Measurements from ENCODE around the gene ANKS4B. TPM values are rescaled to one million over a fixed set of nuclear protein-coding genes. Genes with fewer than 3 reads are reported as not detected.
"Not testable (repeated sequence)": the region's sequence is repeated elsewhere in the genome, so short reads cannot be mapped to it uniquely, and the experiment has no call there.

The ANKS4B gene
- total and polyA plus RNA-seq, 5 experiments from 2014 or later = not detected

DNA sequence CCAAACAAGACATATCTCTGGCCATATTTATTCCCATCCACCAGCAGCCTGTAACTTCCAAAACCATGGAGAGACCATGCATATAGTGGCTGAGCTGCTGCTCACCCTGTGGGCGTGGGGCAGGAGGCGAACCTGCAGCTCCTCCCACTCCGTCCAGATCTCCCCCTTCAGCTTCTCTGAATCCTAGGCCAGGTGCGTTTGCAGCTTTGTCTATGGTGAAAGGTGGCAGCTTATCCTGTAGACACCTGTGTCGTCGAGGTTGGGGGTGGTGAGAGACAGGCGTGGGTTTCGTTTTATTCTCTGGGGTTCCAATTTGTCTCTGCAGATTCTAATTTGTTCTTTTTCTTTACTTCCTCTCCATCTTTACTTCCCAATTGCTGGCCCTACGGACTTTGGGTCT, 9.7 kb upstream of the ANKS4B start:
- H3K27ac Mint-ChIP-seq = no peak overlapping the region
- H3K36me3 Mint-ChIP-seq = no peaks in the 10 kb centered on the region
- H3K4me3 Mint-ChIP-seq = no peak overlapping the region
- ATAC-seq (no peak), DNase-seq (no peak)
- POLR2A ChIA-PET = no interaction called here
- peaks cover 0 to 2% (median 0%) of the 10 kb centered on the region in 9 donors for H3K9me3 Mint-ChIP-seq
- H3K27me3 Mint-ChIP-seq = peaks cover 16 to 62% (median 36%) of the 10 kb centered on the region in 5 donors
- no peaks in the 10 kb centered on the region for H3K4me1 Mint-ChIP-seq

DNA sequence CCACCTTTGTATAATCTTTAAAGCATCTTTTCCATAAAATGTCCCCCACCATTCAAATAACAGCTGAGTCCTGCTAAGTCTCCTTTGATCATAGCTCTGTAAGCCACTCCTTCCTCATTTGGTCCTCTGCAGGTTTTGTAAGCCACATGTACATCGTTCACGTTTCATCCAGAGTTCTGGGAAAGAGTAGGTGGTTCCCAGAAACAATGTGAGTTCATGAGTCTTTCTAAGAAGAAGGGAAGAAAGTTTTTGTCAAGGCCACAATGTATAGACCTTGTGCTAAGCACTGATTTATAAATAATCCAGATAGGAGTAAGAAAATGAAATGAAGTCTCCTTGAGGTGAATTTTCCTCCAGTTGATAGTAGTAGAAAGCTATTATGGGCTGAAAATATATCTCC, 8.7 kb upstream of the ANKS4B start:
- no peak for ATAC-seq
- Mint-ChIP-seq H3K4me3 (no peak overlapping the region), H3K36me3 (no peaks in the 10 kb centered on the region), H3K4me1 (no peaks in the 10 kb centered on the region), H3K27ac (no peak overlapping the region), H3K27me3 (peaks cover 16 to 72% (median 40%) of the 10 kb centered on the region in 5 donors), H3K9me3 (peaks cover 0 to 2% (median 0%) of the 10 kb centered on the region in 9 donors)
- no peak for DNase-seq
- POLR2A ChIA-PET = no interaction called here

DNA sequence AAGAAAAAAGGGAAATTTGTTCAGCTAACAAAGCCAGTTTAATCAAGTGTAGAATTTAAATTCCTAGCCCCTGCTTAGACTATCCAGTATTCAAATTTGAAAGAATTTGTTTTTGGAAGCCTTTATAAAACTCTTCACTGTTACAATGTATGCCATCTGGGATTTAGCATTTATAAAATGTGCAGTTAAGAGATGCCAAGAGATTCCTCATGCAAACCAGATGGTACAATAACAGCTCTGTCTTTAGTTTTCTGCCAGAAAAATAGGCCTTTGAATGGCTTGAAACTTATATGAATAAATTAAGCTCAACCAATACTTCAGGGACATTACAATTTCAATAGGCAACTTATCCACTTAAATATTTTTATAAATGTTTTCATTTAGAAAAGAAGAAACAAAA, 6.8 kb upstream of the ANKS4B start:
- H3K4me1 Mint-ChIP-seq = no peaks in the 10 kb centered on the region
- no peak for ATAC-seq
- no peak overlapping the region for H3K27ac Mint-ChIP-seq
- POLR2A ChIA-PET = no interaction called here
- peaks cover 0 to 2% (median 0%) of the 10 kb centered on the region in 9 donors for H3K9me3 Mint-ChIP-seq
- H3K27me3 Mint-ChIP-seq = peaks cover 10 to 72% (median 32%) of the 10 kb centered on the region in 5 donors
- DNase-seq = no peak
- no peaks in the 10 kb centered on the region for H3K36me3 Mint-ChIP-seq
- no peak overlapping the region for H3K4me3 Mint-ChIP-seq

DNA sequence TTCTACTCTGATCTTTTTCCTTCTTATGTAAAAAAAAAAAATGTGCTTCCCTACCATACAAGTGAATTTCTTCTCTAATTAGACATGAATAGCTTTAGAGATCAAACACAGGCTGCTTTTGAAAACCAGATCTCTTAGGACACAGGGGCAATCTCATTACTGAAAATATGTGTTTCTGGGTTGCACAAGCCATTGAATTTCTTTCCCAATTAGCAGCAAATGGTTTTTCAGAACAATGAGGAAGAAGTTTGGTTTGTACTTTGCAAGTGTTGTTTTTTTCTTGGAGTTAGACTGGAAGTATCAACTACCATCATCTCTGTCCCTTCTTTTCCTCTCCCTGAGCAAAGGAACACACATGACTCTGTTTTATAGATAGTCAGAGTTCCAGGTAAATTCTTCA, 5.6 kb upstream of the ANKS4B start:
- Mint-ChIP-seq H3K36me3 (no peaks in the 10 kb centered on the region), H3K27ac (no peak overlapping the region), H3K9me3 (peaks cover 0 to 2% (median 0%) of the 10 kb centered on the region in 9 donors), H3K4me1 (no peaks in the 10 kb centered on the region), H3K27me3 (peaks cover 11 to 76% (median 27%) of the 10 kb centered on the region in 5 donors), H3K4me3 (no peak overlapping the region)
- no peak for DNase-seq
- ATAC-seq = no peak
- POLR2A ChIA-PET = no interaction called here

DNA sequence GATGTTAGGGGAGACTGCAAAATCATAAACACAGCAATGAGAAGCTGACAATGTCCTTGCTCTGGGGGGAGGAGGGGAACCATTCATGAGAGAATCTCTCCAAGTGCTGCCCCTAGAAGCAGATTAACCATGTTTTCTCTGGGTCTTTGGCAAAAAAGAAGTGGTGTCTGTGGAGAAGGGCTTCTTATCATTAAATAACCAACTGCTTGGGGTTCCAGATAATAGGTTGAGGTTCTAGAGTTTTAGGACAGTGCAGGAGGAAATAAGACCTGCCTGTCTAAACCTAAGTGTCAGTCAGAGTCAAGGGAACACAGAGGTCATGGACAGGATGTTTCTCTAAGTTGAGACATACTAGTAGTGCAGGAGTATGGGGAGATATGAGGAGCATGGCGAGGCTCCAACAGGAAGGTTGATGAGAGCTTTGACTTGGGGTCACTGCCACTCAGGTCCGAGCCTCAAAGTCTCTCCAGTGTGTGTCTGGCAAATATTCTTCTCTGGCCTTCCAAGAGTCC, 5.1 kb upstream of the ANKS4B start:
- Mint-ChIP-seq H3K27ac (no peak overlapping the region), H3K9me3 (peaks cover 0 to 2% (median 0%) of the 10 kb centered on the region in 9 donors), H3K4me3 (no peak overlapping the region), H3K36me3 (no peaks in the 10 kb centered on the region), H3K27me3 (peaks cover 15 to 76% (median 24%) of the 10 kb centered on the region in 5 donors), H3K4me1 (no peaks in the 10 kb centered on the region)
- POLR2A ChIA-PET = no interaction called here
- no peak for DNase-seq
- ATAC-seq = no peak

DNA sequence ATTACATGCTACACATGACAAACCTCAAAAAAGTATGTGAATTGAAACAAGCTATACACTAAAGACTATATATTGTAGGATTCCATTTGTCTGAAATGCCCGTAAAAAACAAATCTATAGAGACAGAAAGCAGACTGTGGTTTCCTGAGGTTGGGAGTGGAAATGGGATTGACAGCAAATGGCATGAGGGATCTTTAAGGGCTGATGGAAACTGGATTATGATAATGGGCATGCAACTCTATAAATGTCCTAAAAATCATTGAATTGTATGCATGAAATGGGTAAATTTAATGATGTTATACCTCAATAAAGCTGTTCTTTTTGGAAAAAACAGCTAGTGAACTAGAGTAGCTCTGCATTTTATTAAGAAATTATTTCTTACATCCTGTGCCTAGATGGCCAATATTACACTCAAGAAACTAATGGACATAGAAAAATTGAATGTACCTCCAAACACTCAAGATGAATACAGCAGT, 416 bp upstream of the ANKS4B start:
- DNase-seq (no peak), ATAC-seq (no peak)
- Mint-ChIP-seq H3K9me3 (no peaks in the 10 kb centered on the region), H3K27ac (no peak overlapping the region), H3K4me1 (no peaks in the 10 kb centered on the region), H3K36me3 (no peaks in the 10 kb centered on the region), H3K27me3 (peaks cover 13 to 71% (median 18%) of the 10 kb centered on the region in 5 donors), H3K4me3 (no peak overlapping the region)
- POLR2A ChIA-PET = no interaction called here

DNA sequence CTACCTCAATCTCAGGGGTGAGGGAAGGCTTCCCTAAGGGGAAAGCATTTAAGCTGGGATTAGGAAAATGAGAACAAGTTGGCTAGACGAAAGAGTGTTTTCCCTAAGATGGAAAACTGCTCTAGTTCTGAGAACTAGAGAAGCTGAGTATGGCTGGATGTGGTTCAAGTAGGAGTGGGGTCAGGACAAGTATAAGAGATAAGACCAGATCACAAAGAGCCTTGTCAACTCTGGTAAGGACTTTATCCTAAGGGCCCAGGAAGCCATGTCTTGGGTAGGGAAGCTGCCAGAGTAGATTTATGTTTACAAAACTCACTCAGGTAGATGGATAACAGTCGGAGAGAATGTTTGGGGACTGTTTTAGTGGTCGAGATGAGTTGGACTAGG, 1.7 kb downstream of the ANKS4B start:
- H3K27me3 Mint-ChIP-seq = peaks cover 9 to 50% (median 19%) of the 10 kb centered on the region in 5 donors
- no peaks in the 10 kb centered on the region for H3K4me1 Mint-ChIP-seq
- H3K36me3 Mint-ChIP-seq = no peaks in the 10 kb centered on the region
- H3K9me3 Mint-ChIP-seq = no peaks in the 10 kb centered on the region
- ATAC-seq = no peak
- no peak for DNase-seq
- POLR2A ChIA-PET = no interaction called here
- no peak overlapping the region for H3K4me3 Mint-ChIP-seq
- no peak overlapping the region for H3K27ac Mint-ChIP-seq

DNA sequence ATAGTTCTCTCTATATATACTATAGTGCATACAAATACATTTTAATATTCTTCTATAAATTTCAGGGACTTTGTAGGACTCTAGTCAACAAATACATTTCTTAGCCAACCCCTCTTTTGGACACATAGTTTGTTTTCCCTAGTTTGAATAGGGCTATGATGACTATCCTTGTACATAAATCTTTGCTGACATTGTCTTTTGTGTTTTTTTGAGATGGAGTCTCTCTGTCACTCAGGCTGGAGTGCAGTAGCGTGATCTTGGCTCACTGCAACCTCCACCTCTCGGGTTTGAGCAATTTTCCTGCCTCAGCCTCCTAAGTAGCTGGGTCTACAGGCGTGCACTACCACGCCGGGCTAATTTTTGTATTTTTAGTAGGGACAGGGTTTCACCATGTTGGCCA, 3.3 kb downstream of the ANKS4B start:
- DNase-seq (no peak), ATAC-seq (no peak)
- Mint-ChIP-seq H3K27ac (no peak overlapping the region), H3K4me1 (no peaks in the 10 kb centered on the region), H3K4me3 (no peak overlapping the region), H3K36me3 (no peaks in the 10 kb centered on the region), H3K27me3 (peaks cover 7 to 34% (median 19%) of the 10 kb centered on the region in 5 donors), H3K9me3 (no peaks in the 10 kb centered on the region)
- POLR2A ChIA-PET = no interaction called here

DNA sequence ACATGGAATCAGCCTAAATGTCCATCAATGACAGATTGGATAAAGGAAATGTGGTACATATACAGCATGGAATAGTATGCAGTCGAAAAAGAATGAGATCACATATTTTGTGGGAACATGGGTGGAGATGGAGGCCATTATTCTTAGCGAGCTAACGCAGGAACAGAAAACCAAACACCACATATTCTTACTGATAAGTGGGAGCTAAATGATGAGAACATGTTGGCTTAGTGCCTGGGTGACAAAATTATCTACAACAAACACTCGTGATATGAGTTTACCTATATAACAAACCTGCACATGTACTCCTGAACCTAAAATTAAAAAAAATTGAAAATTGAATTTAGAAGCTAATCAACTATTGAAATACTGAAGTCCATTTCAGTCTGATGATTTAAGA, 6.1 kb downstream of the ANKS4B start:
- Mint-ChIP-seq H3K4me1 (no peaks in the 10 kb centered on the region), H3K36me3 (no peaks in the 10 kb centered on the region), H3K27me3 (peaks cover 7 to 19% (median 13%) of the 10 kb centered on the region in 5 donors), H3K9me3 (no peaks in the 10 kb centered on the region), H3K27ac (no peak overlapping the region), H3K4me3 (no peak overlapping the region)
- POLR2A ChIA-PET = no interaction called here
- DNase-seq (no peak), ATAC-seq (no peak)

DNA sequence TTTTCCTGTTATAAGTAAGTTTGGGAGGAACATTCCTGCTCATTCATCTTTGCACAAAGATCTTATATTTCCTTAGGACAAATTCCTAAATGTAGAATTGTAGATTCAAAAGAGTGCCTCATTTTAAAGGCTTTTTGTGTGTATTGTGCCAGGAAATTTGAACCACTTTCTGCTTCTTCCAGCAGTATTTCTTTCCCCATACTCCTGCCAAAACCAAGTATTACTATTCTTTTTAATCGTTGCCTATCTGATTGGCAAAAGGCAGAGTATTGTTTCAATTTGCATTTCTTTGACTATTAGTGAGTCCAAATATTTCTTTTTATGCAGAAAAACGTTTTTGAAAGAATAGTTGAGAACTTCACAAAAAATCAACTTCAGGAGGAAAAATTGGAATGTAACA, 9.3 kb downstream of the ANKS4B start:
- ATAC-seq = no peak
- Mint-ChIP-seq H3K36me3 (no peaks in the 10 kb centered on the region), H3K9me3 (no peaks in the 10 kb centered on the region), H3K4me3 (no peak overlapping the region), H3K27me3 (peaks cover 4 to 14% (median 12%) of the 10 kb centered on the region in 5 donors), H3K27ac (no peak overlapping the region), H3K4me1 (no peaks in the 10 kb centered on the region)
- POLR2A ChIA-PET = no interaction called here
- no peak for DNase-seq

DNA sequence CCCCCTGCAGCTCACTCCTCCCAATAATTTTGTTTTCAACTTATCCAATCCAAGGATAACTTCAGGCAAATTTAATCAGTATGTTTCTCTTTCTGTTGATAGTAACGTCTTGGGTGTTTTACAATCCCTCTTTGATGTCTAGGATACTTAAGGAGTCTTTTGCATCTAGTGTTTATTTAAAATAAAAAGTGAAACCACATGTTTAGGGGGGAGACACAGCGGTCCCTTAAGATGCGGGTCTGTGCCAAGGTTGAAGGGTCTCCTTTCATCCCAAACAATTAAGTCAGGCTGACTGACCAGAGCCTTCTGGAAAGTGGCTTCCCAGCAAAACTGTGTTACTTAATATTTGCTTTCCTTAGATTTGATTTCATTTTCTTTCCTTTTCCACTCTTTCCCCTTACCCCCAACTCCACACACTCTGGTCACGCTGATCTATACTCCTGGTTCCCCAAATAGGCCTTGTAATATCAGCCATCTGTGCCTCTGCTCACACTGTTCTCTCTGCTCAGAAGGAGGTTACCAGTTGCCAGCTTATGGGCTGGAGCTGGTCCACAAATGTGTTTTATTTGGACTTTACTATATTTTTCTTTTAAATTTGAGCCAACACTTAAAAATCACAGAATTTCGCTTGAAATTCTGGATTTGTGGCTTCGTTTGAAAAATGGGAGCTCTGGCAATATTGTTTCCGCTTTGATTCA, 11.2 kb downstream of the ANKS4B start:
- no peak overlapping the region for H3K4me3 Mint-ChIP-seq
- no peak overlapping the region for H3K27ac Mint-ChIP-seq
- H3K9me3 Mint-ChIP-seq = no peaks in the 10 kb centered on the region
- ATAC-seq = no peak
- H3K4me1 Mint-ChIP-seq = no peaks in the 10 kb centered on the region
- POLR2A ChIA-PET = no interaction called here
- H3K36me3 Mint-ChIP-seq = no peaks in the 10 kb centered on the region
- peaks cover 9 to 23% (median 13%) of the 10 kb centered on the region in 5 donors for H3K27me3 Mint-ChIP-seq
- no peak for DNase-seq

DNA sequence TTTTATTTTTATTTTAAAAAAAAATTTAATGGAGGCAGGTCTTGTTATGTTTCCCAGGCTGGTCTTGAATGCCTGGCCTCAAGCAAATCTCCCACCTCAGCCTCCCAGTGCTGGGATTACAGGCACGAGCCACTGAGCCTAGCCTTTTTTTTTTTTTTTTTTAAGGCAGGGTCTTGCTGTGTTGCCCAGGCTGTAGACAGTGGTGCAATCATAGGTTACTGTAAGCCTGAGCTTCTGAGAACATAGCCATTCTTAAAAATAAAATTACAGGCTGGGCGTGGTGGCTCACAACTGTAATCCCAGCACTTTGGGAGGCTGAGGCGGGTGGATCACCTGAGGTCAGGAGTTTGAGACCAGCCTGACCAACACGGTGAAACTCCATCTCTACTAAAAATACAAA, 14.7 kb downstream of the ANKS4B start:
- peaks cover 10 to 28% (median 24%) of the 10 kb centered on the region in 5 donors for H3K27me3 Mint-ChIP-seq
- H3K4me3 Mint-ChIP-seq, H3K27ac Mint-ChIP-seq, H3K36me3 Mint-ChIP-seq, H3K9me3 Mint-ChIP-seq, ATAC-seq, H3K4me1 Mint-ChIP-seq, POLR2A ChIA-PET, DNase-seq: not testable (repeated sequence)

DNA sequence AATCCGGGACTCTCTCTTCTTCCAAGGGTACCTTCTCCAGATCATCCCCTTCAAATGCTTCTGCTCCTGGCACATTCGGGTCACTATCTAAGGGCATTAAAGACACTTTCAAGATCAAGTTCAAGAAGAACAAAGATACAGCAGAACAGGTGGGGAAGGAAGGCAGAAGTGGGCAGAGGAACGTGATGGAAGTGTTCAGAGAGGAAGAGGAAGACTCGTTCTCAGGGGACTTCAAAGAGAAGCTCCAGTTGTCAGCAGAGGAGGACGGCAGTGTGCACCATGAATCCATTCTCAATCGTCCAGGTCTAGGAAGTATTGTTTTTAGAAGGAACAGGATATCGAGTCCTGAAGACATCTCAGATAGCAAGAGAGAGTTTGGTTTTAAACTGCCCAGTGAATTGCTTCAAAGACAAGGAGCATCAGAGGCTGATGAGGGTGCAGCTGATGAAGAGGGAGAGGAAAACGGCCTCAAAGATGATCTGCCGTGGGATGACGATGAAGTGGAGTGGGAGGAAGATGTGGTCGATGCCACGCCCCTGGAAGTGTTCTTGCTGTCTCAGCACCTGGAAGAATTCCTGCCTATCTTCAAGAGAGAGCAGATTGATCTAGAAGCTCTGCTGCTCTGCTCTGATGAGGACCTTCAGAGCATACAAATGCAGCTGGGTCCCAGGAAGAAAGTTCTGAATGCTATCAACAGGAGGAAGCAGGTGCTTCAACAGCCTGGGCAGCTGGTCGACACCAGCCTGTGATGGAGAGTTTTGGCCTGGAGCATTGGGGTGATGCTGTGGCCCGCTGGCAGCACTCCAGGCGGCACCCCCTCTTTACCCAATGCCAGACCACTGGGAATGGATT, 16.8 kb downstream of the ANKS4B start:
- no peaks in the 10 kb centered on the region for H3K9me3 Mint-ChIP-seq
- no peaks in the 10 kb centered on the region for H3K36me3 Mint-ChIP-seq
- H3K4me1 Mint-ChIP-seq = peaks cover 0 to 6% (median under 1%) of the 10 kb centered on the region in 4 donors
- no peak overlapping the region for H3K4me3 Mint-ChIP-seq
- peaks cover 10 to 32% (median 24%) of the 10 kb centered on the region in 5 donors for H3K27me3 Mint-ChIP-seq
- POLR2A ChIA-PET = no interaction called here
- H3K27ac Mint-ChIP-seq = no peak overlapping the region
- ATAC-seq (no peak), DNase-seq (no peak)

Measured in naive thymus-derived CD8-positive, alpha-beta T cell (primary cell).